Hepatocyte (in vitro differentiated cells): ENCODE data around the gene ZSCAN5A. TPM values are rescaled to one million over a fixed set of nuclear protein-coding genes. Genes with fewer than 3 reads are reported as not detected.
"Not testable (repeated sequence)": the region's sequence is repeated elsewhere in the genome, so short reads cannot be mapped to it uniquely, and the experiment has no call there.

ENCODE experiments used
- DNase-seq: peaks from one replicate; pipeline ENCODE4 v3.0.0-alpha.2; 2016; ENCODE audit warnings: low spot score
- H2AFZ ChIP-seq: fragments of 200-600 bp; sonication (generic); 2 replicates; pipeline ENCODE4 v1.6.0; 2016; ENCODE audit warnings: antibody characterized with exemption, mild to moderate bottlenecking
- H3K27ac ChIP-seq: fragments of 200-600 bp; sonication (generic); 2 replicates; pipeline ENCODE4 v1.5.1; 2016; ENCODE audit warnings: mild to moderate bottlenecking
- H3K27me3 ChIP-seq: fragments of 200-600 bp; sonication (generic); 2 replicates; pipeline ENCODE4 v1.6.1; 2016
- H3K36me3 ChIP-seq: fragments of 200-600 bp; sonication (generic); replicated peaks from 2 replicates; pipeline ENCODE4 v1.5.1; 2016; ENCODE audit warnings: low read depth; ENCODE audit not compliant: insufficient read depth
- H3K4me1 ChIP-seq: fragments of 200-600 bp; sonication (generic); 2 replicates; pipeline ENCODE4 v1.5.1; 2016; ENCODE audit warnings: mild to moderate bottlenecking, moderate library complexity; ENCODE audit not compliant: insufficient read depth
- H3K4me2 ChIP-seq: fragments of 200-600 bp; sonication (generic); 2 replicates; pipeline ENCODE4 v1.6.0; 2016
- H3K4me3 ChIP-seq: fragments of 200-600 bp; sonication (generic); 2 replicates; pipeline ENCODE4 v1.5.1; 2016; ENCODE audit warnings: mild to moderate bottlenecking
- H3K79me2 ChIP-seq: fragments of 200-600 bp; sonication (generic); 2 replicates; pipeline ENCODE4 v1.6.0; 2017; ENCODE audit warnings: mild to moderate bottlenecking
- H3K9me2 ChIP-seq: fragments of 200-600 bp; sonication (generic); replicated peaks from 2 replicates; pipeline ENCODE4 v1.6.0; 2017; ENCODE audit warnings: mild to moderate bottlenecking; ENCODE audit not compliant: insufficient read depth
- H3K9me3 ChIP-seq: fragments of 200-600 bp; sonication (generic); 2 replicates; pipeline ENCODE4 v1.5.1; 2016; ENCODE audit warnings: low read depth, mild to moderate bottlenecking
- H4K20me1 ChIP-seq: fragments of 200-600 bp; sonication (generic); 2 replicates; pipeline ENCODE4 v1.6.0; 2016; ENCODE audit warnings: mild to moderate bottlenecking; ENCODE audit not compliant: insufficient read depth, poor library complexity, severe bottlenecking
- EZH2 ChIP-seq: fragments of 200-600 bp; sonication (generic); IDR thresholded peaks from 2 replicates; pipeline ENCODE4 v1.6.1; 2016; ENCODE audit warnings: antibody characterized with exemption, mild to moderate bottlenecking, borderline replicate concordance
- EZH2phosphoT487 ChIP-seq: fragments of 200-600 bp; sonication (generic); IDR thresholded peaks from one replicate; pipeline ENCODE4 v1.6.1; 2018; ENCODE audit warnings: antibody characterized with exemption, mild to moderate bottlenecking, low read depth, moderate library complexity; ENCODE audit not compliant: unreplicated experiment, severe bottlenecking
- WGBS: methylation state at CpG from one replicate; pipeline ENCODE4 v1.1.6; 2016; ENCODE audit warnings: low lambda C conversion rate; ENCODE audit errors: missing lambda C conversion rate; 5-methylcytosine and 5-hydroxymethylcytosine counted together
- polyA plus RNA-seq: library from polyadenylated mRNA; unstranded; fragments of >200 nt; fragmentation: Nextera tagmentation; extraction: Ambion mirVana; gene quantifications from 2 replicates; pipeline ENCODE4 v1.2.1, GENCODE V29; 2016
- total RNA-seq: library from RNA; depleted of rRNA; stranded (reverse); fragments of >200 nt; gene quantifications from 2 replicates; pipeline ENCODE4 v1.2.3, GENCODE V29; 2014
- TF ChIP-seq, protein P1 (sequence below): fragments of 200-600 bp; sonication (generic); IDR thresholded peaks from 2 replicates; pipeline ENCODE4 v1.5.1; 2016; ENCODE audit warnings: antibody characterized with exemption, mild to moderate bottlenecking; ENCODE audit not compliant: poor library complexity

Gene ZSCAN5A
- total and polyA plus RNA-seq, 2 experiments from 2014 or later = 7.3 to 10.6 TPM

DNA sequence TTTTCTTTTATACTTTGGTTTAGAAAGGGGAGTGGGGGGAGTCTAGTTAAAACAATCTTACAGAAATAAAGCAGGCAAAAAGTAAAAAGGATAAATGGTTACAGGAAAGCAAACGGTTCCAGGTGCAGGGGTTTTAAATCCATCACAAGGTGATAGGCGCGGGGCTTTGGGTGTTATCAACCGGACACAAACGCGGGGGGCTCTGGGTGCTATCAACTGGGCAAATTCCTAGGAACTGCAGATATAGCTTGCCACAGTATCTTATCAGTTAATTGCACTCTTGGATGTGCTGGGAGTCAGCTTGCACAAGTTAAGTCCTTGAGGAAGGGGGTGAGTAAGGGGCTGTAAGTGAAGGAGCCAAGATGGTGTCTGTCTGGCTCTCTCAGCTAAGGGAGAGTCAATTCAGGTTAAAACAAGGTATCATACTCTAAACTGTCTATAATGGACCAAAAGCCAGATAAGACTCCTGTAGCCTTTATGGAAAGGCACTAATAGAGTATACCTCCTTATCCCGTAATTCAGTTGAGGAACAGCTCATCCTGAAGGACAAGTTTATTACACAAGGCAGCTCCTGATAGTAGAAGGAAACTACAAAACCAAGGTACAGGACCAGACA, 32.6 kb upstream of the ZSCAN5A start:
- 48% methylated on average over 7 of the region's 7 CpGs for WGBS
- no peak overlapping the region for H3K27ac ChIP-seq
- H2AFZ ChIP-seq = no peak overlapping the region
- H3K36me3 ChIP-seq = no peaks in the 10 kb centered on the region
- DNase-seq = no peak
- H4K20me1 ChIP-seq = no peaks in the 10 kb centered on the region
- H3K9me3 ChIP-seq = no peaks in the 10 kb centered on the region
- TF ChIP-seq EZH2 = no peak
- no peak for TF ChIP-seq EZH2phosphoT487
- TF ChIP-seq, protein P1, sequence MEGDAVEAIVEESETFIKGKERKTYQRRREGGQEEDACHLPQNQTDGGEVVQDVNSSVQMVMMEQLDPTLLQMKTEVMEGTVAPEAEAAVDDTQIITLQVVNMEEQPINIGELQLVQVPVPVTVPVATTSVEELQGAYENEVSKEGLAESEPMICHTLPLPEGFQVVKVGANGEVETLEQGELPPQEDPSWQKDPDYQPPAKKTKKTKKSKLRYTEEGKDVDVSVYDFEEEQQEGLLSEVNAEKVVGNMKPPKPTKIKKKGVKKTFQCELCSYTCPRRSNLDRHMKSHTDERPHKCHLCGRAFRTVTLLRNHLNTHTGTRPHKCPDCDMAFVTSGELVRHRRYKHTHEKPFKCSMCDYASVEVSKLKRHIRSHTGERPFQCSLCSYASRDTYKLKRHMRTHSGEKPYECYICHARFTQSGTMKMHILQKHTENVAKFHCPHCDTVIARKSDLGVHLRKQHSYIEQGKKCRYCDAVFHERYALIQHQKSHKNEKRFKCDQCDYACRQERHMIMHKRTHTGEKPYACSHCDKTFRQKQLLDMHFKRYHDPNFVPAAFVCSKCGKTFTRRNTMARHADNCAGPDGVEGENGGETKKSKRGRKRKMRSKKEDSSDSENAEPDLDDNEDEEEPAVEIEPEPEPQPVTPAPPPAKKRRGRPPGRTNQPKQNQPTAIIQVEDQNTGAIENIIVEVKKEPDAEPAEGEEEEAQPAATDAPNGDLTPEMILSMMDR = no peak
- no peaks in the 10 kb centered on the region for H3K9me2 ChIP-seq
- no peaks in the 10 kb centered on the region for H3K79me2 ChIP-seq
- no peak overlapping the region for H3K4me2 ChIP-seq
- no peaks in the 10 kb centered on the region for H3K4me1 ChIP-seq
- no peaks in the 10 kb centered on the region for H3K27me3 ChIP-seq
- H3K4me3 ChIP-seq = no peak overlapping the region

DNA sequence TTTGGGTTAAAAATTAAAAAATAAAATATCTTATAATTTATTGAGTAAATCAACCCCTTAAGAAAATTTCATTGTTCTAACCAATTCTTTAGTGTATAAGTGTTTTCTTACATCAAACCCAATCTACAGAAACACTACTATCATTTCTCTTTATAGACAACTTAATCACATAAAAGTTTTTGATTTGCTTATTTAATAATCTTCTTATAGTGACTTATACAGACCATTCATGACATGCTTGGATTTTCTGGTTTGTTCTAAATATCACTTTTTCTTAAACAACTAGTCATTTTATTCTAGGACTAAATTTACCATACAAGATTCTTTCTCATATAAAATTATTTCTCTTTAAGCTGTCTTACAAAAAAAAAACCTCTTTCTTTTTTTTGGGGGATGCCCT, 27.3 kb upstream of the ZSCAN5A start:
- no peaks in the 10 kb centered on the region for H3K79me2 ChIP-seq
- H2AFZ ChIP-seq = no peak overlapping the region
- no peak overlapping the region for H3K27ac ChIP-seq
- no peaks in the 10 kb centered on the region for H3K4me1 ChIP-seq
- DNase-seq = no peak
- H3K9me2 ChIP-seq = no peaks in the 10 kb centered on the region
- TF ChIP-seq EZH2 (no peak), EZH2phosphoT487 (no peak)
- TF ChIP-seq, protein P1 = no peak
- H4K20me1 ChIP-seq = no peaks in the 10 kb centered on the region
- no peak overlapping the region for H3K4me3 ChIP-seq
- H3K4me2 ChIP-seq = no peak overlapping the region
- H3K36me3 ChIP-seq = no peaks in the 10 kb centered on the region
- H3K9me3 ChIP-seq = no peaks in the 10 kb centered on the region
- no peaks in the 10 kb centered on the region for H3K27me3 ChIP-seq

DNA sequence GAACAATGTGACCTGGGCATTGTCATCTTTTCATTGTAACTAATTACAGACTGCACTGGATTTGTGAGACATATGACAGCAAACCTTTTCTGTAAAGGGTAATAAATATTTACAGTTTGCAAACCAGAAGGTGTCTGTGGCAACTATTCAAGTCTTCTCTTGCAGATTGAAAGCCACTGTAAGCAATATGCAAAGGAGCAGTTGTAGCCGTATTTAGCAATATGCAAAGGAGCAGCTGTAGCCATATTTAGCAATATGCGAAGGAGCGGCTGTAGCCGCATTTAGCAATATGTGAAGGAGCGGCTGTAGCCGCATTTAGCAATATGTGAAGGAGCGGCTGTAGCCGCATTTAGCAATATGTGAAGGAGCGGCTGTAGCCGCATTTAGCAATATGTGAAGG, 24.4 kb upstream of the ZSCAN5A start:
- not testable (repeated sequence) for H3K4me1 ChIP-seq, H2AFZ ChIP-seq, H3K9me3 ChIP-seq, H3K27ac ChIP-seq, H4K20me1 ChIP-seq, H3K9me2 ChIP-seq, H3K79me2 ChIP-seq, H3K36me3 ChIP-seq, H3K27me3 ChIP-seq, H3K4me3 ChIP-seq, DNase-seq, H3K4me2 ChIP-seq
- over 99% methylated on average over 9 of the region's 10 CpGs for WGBS

DNA sequence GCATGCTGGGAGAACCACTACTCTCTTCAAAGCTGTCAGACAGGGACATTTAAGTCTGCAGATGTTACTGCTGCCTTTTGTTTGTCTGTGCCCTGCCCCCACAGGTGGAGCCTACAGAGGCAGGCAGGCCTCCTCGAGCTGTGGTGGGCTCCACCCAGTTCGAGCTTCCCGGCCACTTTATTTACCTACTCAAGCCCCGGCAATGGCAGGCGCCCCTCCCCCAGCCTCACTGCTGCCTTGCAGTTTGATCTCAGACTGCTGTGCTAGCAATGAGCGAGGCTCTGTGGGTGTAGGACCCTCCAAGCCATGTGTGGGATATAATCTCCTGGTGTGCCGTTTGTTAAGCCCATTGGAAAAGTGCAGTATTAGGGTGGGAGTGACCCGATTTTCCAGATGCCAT, 22.4 kb upstream of the ZSCAN5A start:
- DNase-seq, H3K27ac ChIP-seq, H3K4me1 ChIP-seq, H3K4me2 ChIP-seq, H3K79me2 ChIP-seq, H3K9me2 ChIP-seq, H3K27me3 ChIP-seq, H3K9me3 ChIP-seq, H4K20me1 ChIP-seq, H3K4me3 ChIP-seq, H3K36me3 ChIP-seq, H2AFZ ChIP-seq: not testable (repeated sequence)
- 86% methylated on average over 8 of the region's 8 CpGs for WGBS

DNA sequence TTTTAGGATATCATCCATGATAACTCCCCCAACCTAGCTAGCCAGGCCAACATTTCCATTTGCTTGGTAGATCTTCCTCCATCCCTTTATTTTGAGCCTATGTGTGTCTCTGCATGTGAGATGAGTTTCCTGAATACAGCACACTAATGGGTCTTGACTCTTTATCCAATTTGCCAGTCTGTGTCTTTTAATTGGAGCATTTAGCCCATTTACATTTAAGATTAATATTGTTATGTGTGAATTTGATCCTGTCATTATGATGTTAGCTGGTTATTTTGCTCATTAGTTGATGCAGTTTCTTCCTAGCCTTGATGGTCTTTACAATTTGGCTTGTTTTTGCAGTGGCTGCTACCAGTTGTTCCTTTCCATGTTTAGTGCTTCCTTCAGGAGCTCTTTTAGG, 20.7 kb upstream of the ZSCAN5A start:
- not testable (repeated sequence) for H3K27me3 ChIP-seq, DNase-seq, H4K20me1 ChIP-seq

More for the DNA sequence above, 20.7 kb upstream of the ZSCAN5A start:
- not testable (repeated sequence) for H3K4me1 ChIP-seq, H3K79me2 ChIP-seq, H3K9me2 ChIP-seq, H3K4me3 ChIP-seq, H2AFZ ChIP-seq, H3K27ac ChIP-seq, H3K4me2 ChIP-seq, H3K9me3 ChIP-seq, H3K36me3 ChIP-seq
